Osteoblast (primary cell): ENCODE measurements around the gene MUCL1. TPM values are rescaled to one million over a fixed set of nuclear protein-coding genes. Genes with fewer than 3 reads are reported as not detected.

Experiments
- DNase-seq: peaks from one replicate; pipeline ENCODE4 v3.0.0; 2011; ENCODE audit warnings: low spot score, mixed read lengths; ENCODE audit not compliant: insufficient read length; ENCODE audit errors: missing footprints
- H2AFZ ChIP-seq: 2 replicates; pipeline ENCODE4 v1.6.0; 2011; ENCODE audit warnings: mild to moderate bottlenecking, low read length
- H3K27ac ChIP-seq: 2 replicates; pipeline ENCODE4 v1.5.1; 2011; ENCODE audit warnings: mild to moderate bottlenecking, low read depth, low read length, moderate library complexity
- H3K27me3 ChIP-seq: 2 replicates; pipeline ENCODE4 v1.6.0; 2012; ENCODE audit warnings: mild to moderate bottlenecking, control low read depth, inconsistent platforms, low read length, moderate library complexity; ENCODE audit not compliant: insufficient read depth
- H3K36me3 ChIP-seq: 2 replicates; pipeline ENCODE4 v1.5.1; 2011; ENCODE audit warnings: mild to moderate bottlenecking, low read length, control low read depth, moderate library complexity; ENCODE audit not compliant: insufficient read depth
- H3K4me1 ChIP-seq: 2 replicates; pipeline ENCODE4 v1.5.1; 2011; ENCODE audit warnings: mild to moderate bottlenecking, low read length, control low read depth, moderate library complexity; ENCODE audit not compliant: insufficient read depth
- H3K4me2 ChIP-seq: 2 replicates; pipeline ENCODE4 v1.6.0; 2011; ENCODE audit warnings: mild to moderate bottlenecking, low read length; ENCODE audit not compliant: insufficient read depth
- H3K4me3 ChIP-seq: fragments of 200-600 bp; sonication (generic); 3 replicates; pipeline ENCODE4 v1.5.1; 2012; ENCODE audit warnings: mild to moderate bottlenecking, low read length, inconsistent platforms; ENCODE audit not compliant: insufficient read depth
- H3K79me2 ChIP-seq: 2 replicates; pipeline ENCODE4 v1.6.0; 2012; ENCODE audit warnings: mild to moderate bottlenecking, low read length, control low read depth, inconsistent platforms; ENCODE audit not compliant: insufficient read depth
- H3K9me3 ChIP-seq: 2 replicates; pipeline ENCODE4 v1.5.1; 2011; ENCODE audit warnings: low read depth, low read length, control low read depth
- H4K20me1 ChIP-seq: 2 replicates; pipeline ENCODE4 v1.6.0; 2012; ENCODE audit warnings: mild to moderate bottlenecking, low read length, control low read depth; ENCODE audit not compliant: insufficient read depth
- total RNA-seq: library from RNA; depleted of rRNA; stranded (reverse); fragments of >200 nt; gene quantifications from 2 replicates; pipeline ENCODE4 v1.2.3, GENCODE V29; 2012
- TF ChIP-seq, protein P1 (sequence below): IDR thresholded peaks from 2 replicates; pipeline ENCODE4 v1.5.1; 2011; ENCODE audit warnings: mild to moderate bottlenecking, low read depth, low read length, moderate library complexity; ENCODE audit errors: extremely low read depth

The MUCL1 gene
- total RNA-seq, 1 donor, result not detected

GRCh38 chr12:54890339-54890738 lies 36.0 kb downstream of the MUCL1 start:
- Histone ChIP-seq H3K9me3 (no peaks in the 10 kb centered on the region), H3K4me2 (no peak overlapping the region), H3K36me3 (no peaks in the 10 kb centered on the region), H3K79me2 (no peaks in the 10 kb centered on the region), H3K27me3 (no peaks in the 10 kb centered on the region), H3K27ac (no peak overlapping the region), H3K4me3 (no peak overlapping the region), H2AFZ (no peak overlapping the region), H3K4me1 (no peaks in the 10 kb centered on the region), H4K20me1 (no peaks in the 10 kb centered on the region)
- TF ChIP-seq, protein P1, sequence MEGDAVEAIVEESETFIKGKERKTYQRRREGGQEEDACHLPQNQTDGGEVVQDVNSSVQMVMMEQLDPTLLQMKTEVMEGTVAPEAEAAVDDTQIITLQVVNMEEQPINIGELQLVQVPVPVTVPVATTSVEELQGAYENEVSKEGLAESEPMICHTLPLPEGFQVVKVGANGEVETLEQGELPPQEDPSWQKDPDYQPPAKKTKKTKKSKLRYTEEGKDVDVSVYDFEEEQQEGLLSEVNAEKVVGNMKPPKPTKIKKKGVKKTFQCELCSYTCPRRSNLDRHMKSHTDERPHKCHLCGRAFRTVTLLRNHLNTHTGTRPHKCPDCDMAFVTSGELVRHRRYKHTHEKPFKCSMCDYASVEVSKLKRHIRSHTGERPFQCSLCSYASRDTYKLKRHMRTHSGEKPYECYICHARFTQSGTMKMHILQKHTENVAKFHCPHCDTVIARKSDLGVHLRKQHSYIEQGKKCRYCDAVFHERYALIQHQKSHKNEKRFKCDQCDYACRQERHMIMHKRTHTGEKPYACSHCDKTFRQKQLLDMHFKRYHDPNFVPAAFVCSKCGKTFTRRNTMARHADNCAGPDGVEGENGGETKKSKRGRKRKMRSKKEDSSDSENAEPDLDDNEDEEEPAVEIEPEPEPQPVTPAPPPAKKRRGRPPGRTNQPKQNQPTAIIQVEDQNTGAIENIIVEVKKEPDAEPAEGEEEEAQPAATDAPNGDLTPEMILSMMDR, result no peak
- DNase-seq, result no peak

- no peaks in the 10 kb centered on the region for H3K36me3 ChIP-seq
- no peak overlapping the region for H3K4me3 ChIP-seq
- H3K79me2 ChIP-seq, result no peaks in the 10 kb centered on the region
- H3K27ac ChIP-seq, result no peak overlapping the region
- no peaks in the 10 kb centered on the region for H4K20me1 ChIP-seq
- H3K9me3 ChIP-seq, result no peaks in the 10 kb centered on the region
- no peaks in the 10 kb centered on the region for H3K27me3 ChIP-seq
- TF ChIP-seq, protein P1, result no peak
- H3K4me1 ChIP-seq, result no peaks in the 10 kb centered on the region
- no peak overlapping the region for H2AFZ ChIP-seq
- H3K4me2 ChIP-seq, result no peak overlapping the region
- no peak for DNase-seq
Measured at GRCh38 chr12:54891717-54892478, 37.6 kb downstream of the MUCL1 start.

Other genes with a start within 250 kb of the MUCL1 start
- gene LACRT, start 219.6 kb upstream of the MUCL1 start, total RNA-seq, result not detected in 2 replicates
- not detected in 2 replicates for gene DCD, start 206.2 kb upstream of the MUCL1 start, total RNA-seq
- not detected in 2 replicates for gene TESPA1, start 130.2 kb downstream of the MUCL1 start, total RNA-seq
- not detected in 2 replicates for gene NEUROD4, start 165.5 kb downstream of the MUCL1 start, total RNA-seq